HepG2 (cell line): ENCODE data around the gene PCP4L1. TPM values are rescaled to one million over a fixed set of nuclear protein-coding genes. Genes with fewer than 3 reads are reported as not detected.

Experiments used
- ATAC-seq: fragments of 200-7000 bp; cut with Tn5 transposase; 3 replicates; pipeline ENCODE4 v1.9.1; 2020; ENCODE audit warnings: mild to moderate bottlenecking, moderate library complexity
- BruUV-seq: library from RNA; stranded (reverse); fragments of 400-500 nt; replicated peaks from 2 replicates; lab custom pipeline; 2021; lab: Mats Ljungman, UMichigan
- CTCF ChIA-PET: fragments of 300-600 bp; formaldehyde crosslinking; extraction: SDS; loops from one replicate; lab custom pipeline; 2021; ENCODE audit warnings: low total read pairs, inconsistent platforms, low intra/inter-chr PET ratio; lab: Yijun Ruan, JAX
- POLR2A ChIA-PET: fragments of 350-600 bp; sonication (Branson Sonifier 250); formaldehyde crosslinking; loops from one replicate; lab custom pipeline; 2020; ENCODE audit warnings: antibody characterized with exemption, inconsistent platforms; lab: Yijun Ruan, JAX
- DNase-seq: peaks from one replicate; pipeline ENCODE4 v3.0.0-alpha.2; 2015; ENCODE audit warnings: low spot score
- FAIRE-seq: peaks from 3 replicates; lab custom pipeline; 2011; peaks lifted over from hg19 to GRCh38; lab: Jason Lieb, UNC
- H2AFZ ChIP-seq: one replicate; pipeline ENCODE4 v1.6.1; 2011; ENCODE audit warnings: low read length, inconsistent platforms
- H3K27ac ChIP-seq: fragments of 300-600 bp; 3 replicates; pipeline ENCODE4 v1.8.0; 2011; ENCODE audit warnings: mixed run types, mild to moderate bottlenecking, mixed read lengths, low read length, inconsistent platforms; ENCODE audit not compliant: insufficient read depth; ENCODE audit errors: extremely low read length
- H3K27me3 ChIP-seq, 2 experiments: fragments of 200-600 bp in 1 of 2; 2 replicates in 1 of 2; 3 replicates in 1 of 2; pipeline versions ENCODE4 v1.6.0 to v1.8.0; 2011; ENCODE audit warnings: low read length in 2 of 2, mild to moderate bottlenecking in 2 of 2, moderate library complexity in 2 of 2, inconsistent platforms in 1 of 2; ENCODE audit not compliant: insufficient read depth in 2 of 2, control insufficient read depth in 1 of 2
- H3K36me3 ChIP-seq, 2 experiments: fragments of 200-600 bp in 1 of 2; replicated peaks in 1 of 2; 2 replicates in 1 of 2; 3 replicates in 1 of 2; pipeline versions ENCODE4 v1.5.1 to v1.8.0; 2011; ENCODE audit warnings: low read length in 2 of 2, inconsistent platforms in 1 of 2; ENCODE audit not compliant: insufficient read depth in 2 of 2, control insufficient read depth in 1 of 2
- H3K4me1 ChIP-seq: 2 replicates; pipeline ENCODE4 v1.5.1; 2012; ENCODE audit warnings: low read length, inconsistent platforms; ENCODE audit not compliant: insufficient read depth
- H3K4me2 ChIP-seq: 2 replicates; pipeline ENCODE4 v1.6.0; 2011; ENCODE audit warnings: low read depth, low read length, inconsistent platforms
- H3K4me3 ChIP-seq, 3 experiments: fragments of 200-600 bp in 1 of 3; sonication (generic), shearing (Covaris generic) in 1 of 3; replicated peaks in 1 of 3; 2 replicates each; pipeline ENCODE4 v1.5.1; 2011 to 2016; ENCODE audit warnings: low read length in 3 of 3, inconsistent platforms in 2 of 3, low read depth in 2 of 3, mild to moderate bottlenecking in 2 of 3, control low read depth in 1 of 3, mixed read lengths in 1 of 3; ENCODE audit not compliant: insufficient read depth in 1 of 3
- H3K79me2 ChIP-seq: one replicate; pipeline ENCODE4 v1.6.1; 2011; ENCODE audit warnings: low read length, inconsistent platforms; ENCODE audit not compliant: insufficient read depth
- H3K9ac ChIP-seq: 2 replicates; pipeline ENCODE4 v1.6.0; 2011; ENCODE audit warnings: mild to moderate bottlenecking, low read depth, low read length, inconsistent platforms; ENCODE audit not compliant: insufficient read depth
- H3K9me3 ChIP-seq: 2 replicates; pipeline ENCODE4 v1.5.1; 2012; ENCODE audit warnings: mild to moderate bottlenecking, low read length
- H4K20me1 ChIP-seq: 2 replicates; pipeline ENCODE4 v1.6.0; 2011; ENCODE audit warnings: inconsistent platforms, mild to moderate bottlenecking, low read length, moderate library complexity; ENCODE audit not compliant: insufficient read depth
- ARHGAP35 ChIP-seq: sonication (generic); formaldehyde crosslinking; IDR thresholded peaks from 2 replicates; pipeline ENCODE4 v1.9.0; 2022; ENCODE audit warnings: mild to moderate bottlenecking, inconsistent platforms, moderate library complexity, missing genetic modification reagents, borderline replicate concordance
- FOSL1 ChIP-seq: sonication (generic); formaldehyde crosslinking; IDR thresholded peaks from 2 replicates; pipeline ENCODE4 v1.9.0; 2021; ENCODE audit warnings: missing genetic modification reagents, borderline replicate concordance
- GLMP ChIP-seq: sonication (generic); formaldehyde crosslinking; IDR thresholded peaks from 2 replicates; pipeline ENCODE4 v1.9.0; 2021; ENCODE audit warnings: missing genetic modification reagents, mild to moderate bottlenecking, borderline replicate concordance
- SOX6 ChIP-seq, 2 experiments: fragments of 450-650 bp in 1 of 2; sonication (generic) in 1 of 2; formaldehyde crosslinking in 1 of 2; IDR thresholded peaks; 2 replicates each; pipeline versions ENCODE4 v1.4.0 to v1.6.1; 2017 to 2020; ENCODE audit warnings: antibody characterized with exemption in 1 of 2, mild to moderate bottlenecking in 1 of 2, missing genetic modification reagents in 1 of 2
- ZHX2 ChIP-seq, 2 experiments: sonication (generic) in 1 of 2; formaldehyde crosslinking in 1 of 2; IDR thresholded peaks; 2 replicates each; pipeline versions ENCODE4 v1.6.1 to v1.9.0; 2014 to 2022; ENCODE audit warnings: antibody characterized with exemption in 1 of 2, borderline replicate concordance in 1 of 2, inconsistent platforms in 1 of 2, low read depth in 1 of 2, missing genetic modification reagents in 1 of 2
- ZNF570 ChIP-seq: sonication (generic); formaldehyde crosslinking; IDR thresholded peaks from 2 replicates; pipeline ENCODE4 v1.4.0; 2020; ENCODE audit warnings: mild to moderate bottlenecking, missing genetic modification reagents, borderline replicate concordance
- ZNF776 ChIP-seq: sonication (generic); formaldehyde crosslinking; IDR thresholded peaks from 2 replicates; pipeline ENCODE4 v1.4.0; 2020; ENCODE audit warnings: mild to moderate bottlenecking, missing genetic modification reagents
- WGBS: methylation state at CpG from one replicate; pipeline ENCODE4 v1.1.6; 2017; ENCODE audit warnings: low lambda C conversion rate; 5-methylcytosine and 5-hydroxymethylcytosine counted together
- in situ Hi-C: cut with HindIII; loops from 2 replicates; pipeline ENCODE4 v1.10.0; 2017; ENCODE audit warnings: low pct_unique_long_range_greater_than_20kb; ENCODE audit not compliant: extremely low pct_ligation_motif_present
- intact Hi-C: fragments of 100-400 bp; cut with micrococcal nuclease; formaldehyde crosslinking; loops from one replicate; pipeline ENCODE4 v1.10.0; 2022; ENCODE audit not compliant: unreplicated experiment
- polyA plus RNA-seq, 8 experiments: library from polyadenylated mRNA; depleted of rRNA in 3 of 8; stranded (reverse) in 7 of 8; unstranded in 1 of 8; fragments of >200 nt; fragmentation: Illumina TruSeq in 4 of 8; extraction: Trizol in 4 of 8; gene quantifications; 2 replicates each; pipeline versions ENCODE4 v1.2.1 to v1.2.3, GENCODE V29; 2011 to 2016; ENCODE audit warnings: low read depth in 4 of 8, missing spikeins in 1 of 8, mixed read lengths in 1 of 8; ENCODE audit not compliant: insufficient read depth in 1 of 8
- total RNA-seq, 5 experiments: library from RNA; depleted of rRNA; stranded (reverse); fragments of >200 nt; fragmentation: Illumina TruSeq; extraction: Trizol; gene quantifications; 2 replicates each; pipeline ENCODE4 v1.2.3, GENCODE V29; 2016; ENCODE audit warnings: low read depth in 1 of 5

Gene PCP4L1
- total and polyA plus RNA-seq, 2 of the 13 experiments (the other 11 are each of a cell fraction or from before 2014, with no cell fraction given), result 0.28 TPM; not detected in 1

DNA sequence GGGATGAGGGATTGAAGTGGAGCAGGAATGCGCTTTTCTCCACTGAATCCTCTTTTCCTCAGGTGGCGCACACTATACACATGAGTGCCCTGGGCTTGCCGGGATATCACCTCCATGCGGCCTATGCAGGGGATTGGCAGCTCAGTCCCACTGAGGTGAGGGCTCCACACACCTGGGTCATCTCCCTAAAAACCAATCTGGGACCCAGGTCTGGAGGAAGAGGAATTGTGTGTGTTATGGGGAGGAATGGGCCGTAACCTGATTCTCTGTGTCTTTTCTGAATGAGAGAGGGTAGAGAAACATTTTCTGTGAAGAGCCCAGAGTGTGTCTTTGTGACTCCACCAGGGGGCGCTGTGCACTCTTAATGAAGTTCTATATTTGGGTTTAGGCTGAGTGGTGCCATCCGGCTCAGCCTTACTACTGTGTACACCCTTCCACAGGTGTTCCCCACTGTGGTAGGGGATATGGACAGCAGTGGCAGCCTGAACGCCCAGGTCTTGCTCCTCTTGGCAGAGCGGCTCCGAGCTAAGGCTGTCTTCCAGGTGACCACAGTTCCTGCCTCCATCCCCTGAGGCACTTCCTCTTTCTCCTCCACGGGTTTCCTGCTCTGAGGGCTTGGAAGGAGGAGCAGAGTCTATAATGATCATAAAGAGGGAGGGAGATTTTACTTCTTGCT, 31.2 kb upstream of the PCP4L1 start:
- POLR2A ChIA-PET, result interaction anchor here (1.5 to 12.5 kb wide), 7 partner anchors 9 to 162 kb away, joined by 4 to 357 read pairs (median 52); partner anchors contain the start of genes FCER1G, NDUFS2, NR1I3 and SDHC
- Histone ChIP-seq H3K9ac (peak overlapping the region; percentile 74), H2AFZ (no peak overlapping the region), H3K4me2 (peak overlapping the region; percentile 92), H4K20me1 (peaks cover 6% of the 10 kb centered on the region), H3K27ac (peak overlapping the region; percentile 69), H3K4me1 (peaks cover 53% of the 10 kb centered on the region), H3K27me3 (no peaks in the 10 kb centered on the region; a peak in 1 of 5 replicates), H3K79me2 (peaks cover 26% of the 10 kb centered on the region), H3K4me3 (peak overlapping the region; percentile 81 to 82 (median 81)), H3K9me3 (no peaks in the 10 kb centered on the region), H3K36me3 (peaks cover 12 to 43% of the 10 kb centered on the region in 2 experiments)
- BruUV-seq, result no TSS peak
- peak; percentile 69 for DNase-seq
- peak; percentile 12 for ATAC-seq
- 32% methylated on average over 11 of the region's 11 CpGs for WGBS
- intact Hi-C loops (loop anchor here (1.0 to 5.0 kb wide), 5 partner anchors 11 to 155 kb away; partner anchors contain the start of genes NR1I3 and SDHC), in situ Hi-C loops (loop anchor here (5.0 to 10.0 kb wide), 2 partner anchors 65 to 157 kb away; no protein-coding TSS in a partner anchor)
- CTCF ChIA-PET, result interaction anchor here (0.9 to 3.7 kb wide), 5 partner anchors 16 to 155 kb away, joined by 3 to 36 read pairs (median 4); partner anchors contain the start of gene CFAP126
- FAIRE-seq, result peak; percentile 64
- no peak for TF ChIP-seq ZNF776
- TF ChIP-seq ZNF570 (CRISPR knock-in tag), result no peak
- TF ChIP-seq SOX6 (IDR thresholded peaks at IDR 0.05), result no peak
- no peak for TF ChIP-seq SOX6 (CRISPR knock-in tag; IDR thresholded peaks at IDR 0.05)
- no peak for TF ChIP-seq ZHX2 (IDR thresholded peaks at IDR 0.05; ENCODE audit: low read depth)
- no peak for TF ChIP-seq ZHX2 (CRISPR knock-in tag; IDR thresholded peaks at IDR 0.05; ENCODE audit: borderline replicate concordance)
- TF ChIP-seq GLMP (CRISPR knock-in tag), result no peak
- TF ChIP-seq FOSL1 (CRISPR knock-in tag), result no peak
- TF ChIP-seq ARHGAP35 (CRISPR knock-in tag), result no peak; the same call in 1 of the 2 replicates
